B cell (primary cell): ENCODE results near the gene FAM161B.

Source experiments
- CTCF ChIP-seq: fragments of 200-600 bp; IDR thresholded peaks from one replicate; pipeline ENCODE4 v1.8.0; 2022; ENCODE audit warnings: antibody characterized with exemption, mild to moderate bottlenecking
- EZH2 ChIP-seq: IDR thresholded peaks from 2 replicates; pipeline ENCODE4 v1.6.1; 2012; ENCODE audit warnings: borderline replicate concordance, low read depth, mild to moderate bottlenecking, moderate library complexity, low read length; ENCODE audit not compliant: insufficient read depth, poor library complexity, severe bottlenecking

GRCh38 chr14:73935666-73936065 lies 14.2 kb downstream of the FAM161B start:
- TF ChIP-seq CTCF (no peak), EZH2 (no peak)
